ENCODE measurements around the gene FRAT1. TPM values are rescaled to one million over a fixed set of nuclear protein-coding genes. Genes with fewer than 3 reads are reported as not detected.

Gene FRAT1
- total RNA-seq, 4 donors from 2014 or later, result 5.3 to 8.7 (median 6.6) TPM

GRCh38 chr10:97327348-97328294 lies 8.6 kb downstream of the FRAT1 start:
- H3K27me3 ChIP-seq, result no peaks in the 10 kb centered on the region
- H3K36me3 ChIP-seq, result no peaks in the 10 kb centered on the region
- TF ChIP-seq, protein P1, sequence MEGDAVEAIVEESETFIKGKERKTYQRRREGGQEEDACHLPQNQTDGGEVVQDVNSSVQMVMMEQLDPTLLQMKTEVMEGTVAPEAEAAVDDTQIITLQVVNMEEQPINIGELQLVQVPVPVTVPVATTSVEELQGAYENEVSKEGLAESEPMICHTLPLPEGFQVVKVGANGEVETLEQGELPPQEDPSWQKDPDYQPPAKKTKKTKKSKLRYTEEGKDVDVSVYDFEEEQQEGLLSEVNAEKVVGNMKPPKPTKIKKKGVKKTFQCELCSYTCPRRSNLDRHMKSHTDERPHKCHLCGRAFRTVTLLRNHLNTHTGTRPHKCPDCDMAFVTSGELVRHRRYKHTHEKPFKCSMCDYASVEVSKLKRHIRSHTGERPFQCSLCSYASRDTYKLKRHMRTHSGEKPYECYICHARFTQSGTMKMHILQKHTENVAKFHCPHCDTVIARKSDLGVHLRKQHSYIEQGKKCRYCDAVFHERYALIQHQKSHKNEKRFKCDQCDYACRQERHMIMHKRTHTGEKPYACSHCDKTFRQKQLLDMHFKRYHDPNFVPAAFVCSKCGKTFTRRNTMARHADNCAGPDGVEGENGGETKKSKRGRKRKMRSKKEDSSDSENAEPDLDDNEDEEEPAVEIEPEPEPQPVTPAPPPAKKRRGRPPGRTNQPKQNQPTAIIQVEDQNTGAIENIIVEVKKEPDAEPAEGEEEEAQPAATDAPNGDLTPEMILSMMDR (IDR thresholded peaks at IDR 0.05), result no peak
- no peak for TF ChIP-seq POLR2A (IDR thresholded peaks at IDR 0.05)
- WGBS, 2 donors, result 80 to 85% methylated on average over 7 of the region's 7 CpGs
- H3K4me3 ChIP-seq (replicated peaks in 1 of 3), result no peak overlapping the region
- intact Hi-C loops (cut with DNase I), result no loop called here
- no peak overlapping the region for H3K27ac ChIP-seq
- DNase-seq, result no peak
- H3K4me1 ChIP-seq, result peaks cover 20 to 31% of the 10 kb centered on the region in 2 donors
- no peaks in the 10 kb centered on the region for H3K9me3 ChIP-seq

DNA sequence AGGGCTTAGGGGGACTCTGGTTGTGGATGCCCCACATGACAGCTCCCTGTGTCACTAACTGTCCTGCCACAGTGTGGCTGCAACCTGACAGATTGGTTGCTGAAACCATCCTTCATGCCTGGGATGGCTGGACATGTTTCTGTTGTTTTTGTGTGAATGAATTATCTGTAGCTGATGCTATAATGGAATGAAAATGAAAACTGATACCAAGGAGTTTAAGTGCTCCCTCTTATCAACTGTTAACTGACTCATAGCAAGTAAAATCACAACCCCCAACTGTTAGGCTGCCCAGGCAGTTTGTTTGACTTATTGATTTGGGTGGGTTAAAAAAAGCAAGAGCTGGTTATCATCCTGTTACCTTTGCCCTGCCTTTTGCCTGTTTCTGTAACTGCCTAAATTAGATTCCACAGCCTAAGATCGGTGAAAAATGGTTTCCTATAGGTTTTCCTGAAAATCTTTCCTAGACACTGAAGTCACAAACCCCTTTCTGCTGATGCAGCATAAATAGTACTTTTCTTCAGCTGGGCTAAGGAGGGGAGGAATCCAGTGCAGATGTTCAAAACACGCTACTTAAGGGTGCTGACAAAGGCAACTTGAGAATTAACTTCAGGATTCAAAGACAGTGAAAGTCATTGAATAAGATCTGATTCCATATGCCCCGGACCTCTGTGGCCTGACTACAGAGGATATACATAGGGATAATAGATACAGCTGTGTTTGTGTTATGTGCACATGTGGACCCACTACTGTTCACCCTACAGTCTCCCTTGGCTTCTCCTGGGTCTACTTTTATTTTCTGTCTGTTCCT lies 9.8 kb downstream of the FRAT1 start:
- peaks cover 20 to 31% of the 10 kb centered on the region in 2 donors for H3K4me1 ChIP-seq
- H3K27ac ChIP-seq, result no peak overlapping the region
- no peaks in the 10 kb centered on the region for H3K9me3 ChIP-seq
- H3K36me3 ChIP-seq, result no peaks in the 10 kb centered on the region
- DNase-seq, result no peak
- WGBS, 2 donors, result 84 to 93% methylated on average over 3 of the region's 3 CpGs
- no peaks in the 10 kb centered on the region for H3K27me3 ChIP-seq
- no peak overlapping the region for H3K4me3 ChIP-seq (replicated peaks in 1 of 3)
- TF ChIP-seq POLR2A (IDR thresholded peaks at IDR 0.05), result no peak
- TF ChIP-seq, protein P1 (IDR thresholded peaks at IDR 0.05), result no peak
- intact Hi-C loops (cut with DNase I), result no loop called here

- H3K4me3 ChIP-seq (replicated peaks in 1 of 3), result no peak overlapping the region
- H3K9me3 ChIP-seq, result no peaks in the 10 kb centered on the region
- intact Hi-C loops (cut with DNase I), result loop anchor here (10.0 kb wide), 1 partner anchor 45 kb away; no protein-coding TSS in a partner anchor
- H3K36me3 ChIP-seq, result no peaks in the 10 kb centered on the region
- 88 to 93% methylated on average over 5 of the region's 5 CpGs for WGBS, 2 donors
- H3K27ac ChIP-seq, result no peak overlapping the region
- DNase-seq, result no peak
- no peak for TF ChIP-seq POLR2A (IDR thresholded peaks at IDR 0.05)
- TF ChIP-seq, protein P1 (IDR thresholded peaks at IDR 0.05), result no peak
- H3K4me1 ChIP-seq, result peaks cover 20 to 31% of the 10 kb centered on the region in 2 donors
- no peaks in the 10 kb centered on the region for H3K27me3 ChIP-seq
Observed at GRCh38 chr10:97329766-97330165, 10.7 kb downstream of the FRAT1 start.

DNA sequence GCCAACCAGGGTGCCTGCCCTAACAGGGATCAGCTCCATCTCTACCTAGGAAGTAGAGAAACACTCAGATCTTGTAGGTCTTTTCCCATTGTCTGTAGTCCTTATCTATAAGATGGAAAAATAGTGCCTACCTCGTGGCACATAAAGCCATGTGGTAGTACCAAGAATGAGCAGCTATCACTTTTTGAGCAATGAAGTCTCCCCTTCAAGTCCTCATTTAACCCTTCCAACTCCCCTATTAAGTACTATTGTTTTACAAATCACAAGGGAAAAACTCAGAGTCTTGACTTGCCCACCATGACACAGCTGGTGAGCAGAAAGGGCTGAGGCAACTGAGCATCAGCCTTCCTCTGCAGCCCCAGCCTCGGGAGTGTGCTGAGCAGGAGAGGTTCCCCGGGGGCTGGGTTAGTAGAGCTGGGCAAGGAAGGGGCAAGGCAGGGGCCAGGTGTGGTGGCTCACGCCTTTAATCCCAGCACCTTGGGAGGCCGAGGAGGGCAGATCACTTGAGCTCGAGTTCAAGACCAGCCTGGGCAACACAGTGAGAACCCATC lies 12.2 kb downstream of the FRAT1 start:
- no peak for DNase-seq
- H3K9me3 ChIP-seq, result no peaks in the 10 kb centered on the region
- intact Hi-C loops (cut with DNase I), result loop anchor here (10.0 kb wide), 1 partner anchor 46 kb away; no protein-coding TSS in a partner anchor
- H3K27ac ChIP-seq, result no peak overlapping the region
- 76 to 77% methylated on average over 6 of the region's 6 CpGs for WGBS, 2 donors
- no peaks in the 10 kb centered on the region for H3K27me3 ChIP-seq
- H3K4me3 ChIP-seq (replicated peaks in 1 of 3), result no peak overlapping the region
- peaks cover 24 to 41% of the 10 kb centered on the region in 2 donors for H3K4me1 ChIP-seq
- no peaks in the 10 kb centered on the region for H3K36me3 ChIP-seq
- no peak for TF ChIP-seq POLR2A (IDR thresholded peaks at IDR 0.05)
- TF ChIP-seq, protein P1 (IDR thresholded peaks at IDR 0.05), result no peak
